Brain microvascular endothelial cell (primary cell): ENCODE data around the gene TMEM214.

ENCODE experiments used
- DNase-seq: peaks from one replicate; pipeline ENCODE4 v3.0.0-alpha.2; 2020
- H3K27ac ChIP-seq: fragments of 250-450 bp; sonication (Bioruptor Pico); 2 replicates; pipeline ENCODE4 v1.5.1; 2020; ENCODE audit warnings: mild to moderate bottlenecking, moderate library complexity
- H3K27me3 ChIP-seq: fragments of 250-450 bp; sonication (Bioruptor Pico); replicated peaks from 2 replicates; pipeline ENCODE4 v1.5.1; 2020; ENCODE audit warnings: mild to moderate bottlenecking
- H3K36me3 ChIP-seq: fragments of 250-450 bp; sonication (Bioruptor Pico); replicated peaks from 2 replicates; pipeline ENCODE4 v1.5.1; 2020; ENCODE audit warnings: mild to moderate bottlenecking
- H3K4me3 ChIP-seq: 2 replicates; pipeline ENCODE4 v1.5.1; 2011; ENCODE audit warnings: low read depth, mild to moderate bottlenecking, control low read depth, low read length, moderate library complexity
- CTCF ChIP-seq: IDR thresholded peaks from 2 replicates; pipeline ENCODE4 v1.5.1; 2011; ENCODE audit warnings: low read depth, mild to moderate bottlenecking, moderate library complexity, low read length, control low read depth, inconsistent platforms; ENCODE audit errors: missing control alignments
- in situ Hi-C: cut with HindIII; loops from 2 replicates; pipeline ENCODE4 v1.10.0; 2017; ENCODE audit warnings: low sequenced_read_pairs, low pct_ligation_motif_present

The TMEM214 gene

DNA sequence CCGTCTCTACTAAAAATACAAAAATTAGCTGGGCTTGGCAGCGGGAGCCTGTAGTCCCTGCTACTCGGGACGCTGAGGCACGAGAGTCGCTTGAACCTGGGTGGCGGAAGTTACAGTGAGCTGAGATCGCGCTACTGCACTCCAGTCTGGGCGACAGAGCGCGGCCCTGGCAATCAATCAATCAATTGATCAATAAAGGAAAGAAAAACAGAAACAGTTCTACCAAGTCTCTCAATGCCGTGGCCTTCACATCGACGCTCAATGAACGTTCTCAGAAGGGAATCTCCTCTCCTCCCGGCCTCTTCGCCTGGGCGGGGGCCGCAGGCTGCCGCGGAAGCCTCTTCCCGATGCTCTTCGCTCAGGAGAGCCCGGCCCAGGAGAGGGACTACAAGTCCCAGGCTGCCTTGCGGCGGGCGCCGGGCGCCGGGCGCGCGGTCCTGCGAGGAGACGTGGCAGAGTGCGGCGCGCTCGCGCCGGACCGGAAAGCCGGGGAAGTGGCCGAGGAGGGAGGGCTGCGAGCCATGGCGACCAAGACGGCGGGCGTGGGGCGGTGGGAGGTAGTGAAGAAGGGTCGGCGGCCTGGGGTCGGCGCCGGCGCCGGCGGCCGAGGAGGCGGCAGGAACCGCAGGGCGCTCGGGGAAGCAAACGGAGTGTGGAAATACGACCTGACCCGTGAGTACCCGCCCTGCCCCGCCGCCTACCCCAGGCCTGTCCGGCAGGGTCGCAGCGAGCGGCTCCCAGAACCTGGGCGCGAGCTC lies at the start of gene TMEM214:
Gene TMEM214, plus strand, starts transcription at position 471 of the 758 bp plus-strand sequence. Its CDS starts 51 bp downstream, at position 522.
- Histone ChIP-seq H3K27me3 (no peaks in the 10 kb centered on the region), H3K27ac (peak within 1 kb of the TSS; percentile 81), H3K36me3 (peaks cover 28% of the 10 kb centered on the region), H3K4me3 (peak within 1 kb of the TSS; percentile 100)
- peak; percentile 81 for DNase-seq
- in situ Hi-C loops = no loop called here
- peak; percentile 14 for TF ChIP-seq CTCF

DNA sequence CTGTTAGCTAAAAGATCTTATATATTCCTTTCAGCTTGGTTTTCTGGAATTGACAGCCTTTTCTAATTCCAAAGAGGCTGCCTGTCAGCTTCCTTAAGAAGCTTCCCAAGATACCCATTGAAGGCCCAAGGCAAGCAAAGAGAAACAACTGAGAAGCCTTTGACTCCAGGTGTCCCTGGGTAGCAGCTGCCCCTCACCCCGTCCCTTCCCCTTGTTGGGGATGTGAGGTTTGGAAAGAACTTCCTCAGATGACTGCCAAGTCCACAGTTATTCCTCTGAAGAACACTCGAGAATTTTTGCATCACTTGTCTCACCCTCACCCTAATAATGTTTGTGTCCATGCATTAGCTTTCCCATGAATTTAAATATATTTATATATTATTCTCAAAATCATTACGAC lies 49.0 kb upstream of the TMEM214 start:
- DNase-seq = no peak
- Histone ChIP-seq H3K36me3 (no peaks in the 10 kb centered on the region), H3K27me3 (peaks cover 3% of the 10 kb centered on the region), H3K4me3 (no peak overlapping the region), H3K27ac (no peak overlapping the region)
- TF ChIP-seq CTCF = no peak
- in situ Hi-C loops = no loop called here

- Histone ChIP-seq H3K27ac (no peak overlapping the region), H3K36me3 (no peaks in the 10 kb centered on the region), H3K4me3 (no peak overlapping the region), H3K27me3 (peaks cover 3% of the 10 kb centered on the region)
- no peak for DNase-seq
- in situ Hi-C loops = no loop called here
- no peak for TF ChIP-seq CTCF
Observed at GRCh38 chr2:26985807-26986206, 47.0 kb upstream of the TMEM214 start.

GRCh38 chr2:26986576-26986975 lies 46.2 kb upstream of the TMEM214 start:
- TF ChIP-seq CTCF = no peak
- in situ Hi-C loops = no loop called here
- H3K27me3 ChIP-seq = peaks cover 3% of the 10 kb centered on the region
- H3K4me3 ChIP-seq = no peak overlapping the region
- H3K27ac ChIP-seq = no peak overlapping the region
- H3K36me3 ChIP-seq = no peaks in the 10 kb centered on the region
- DNase-seq = no peak

DNA sequence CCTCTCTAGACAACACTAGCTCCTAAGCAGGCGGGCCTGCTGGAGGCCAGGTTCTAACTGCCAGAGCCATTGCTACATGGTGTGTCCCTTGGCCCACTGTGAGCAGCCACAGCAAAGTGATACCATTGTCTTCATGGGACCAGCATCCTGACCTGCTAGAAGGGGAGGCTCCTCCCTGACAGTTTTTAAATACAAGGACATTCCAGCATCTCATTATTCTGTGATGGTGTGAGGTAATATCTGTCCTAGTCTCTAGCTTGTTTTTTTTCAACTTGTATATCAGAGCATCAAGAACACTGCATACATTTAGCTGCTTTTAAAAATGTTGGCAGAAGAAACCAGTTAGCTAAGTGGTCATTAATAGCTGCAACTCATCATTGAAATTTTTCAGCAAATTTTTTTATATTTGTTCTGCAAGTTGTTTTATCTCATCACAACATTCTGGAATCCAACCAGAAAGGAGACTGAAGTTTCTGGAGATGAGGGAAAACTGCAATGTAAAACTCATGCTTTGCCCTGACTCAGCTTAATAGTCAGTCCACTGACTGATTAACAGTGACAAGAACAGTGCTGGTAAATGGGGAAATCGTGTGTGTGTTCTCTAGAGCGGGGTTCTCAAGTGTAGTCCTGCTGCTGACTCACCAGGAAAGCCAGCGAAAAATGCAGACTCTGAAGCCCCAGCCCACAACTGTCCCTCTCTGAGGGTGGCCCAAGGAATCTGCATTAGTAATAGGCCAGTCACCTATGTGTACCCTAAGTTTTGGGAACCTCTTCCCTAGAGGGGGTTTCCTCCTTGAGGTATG lies 44.5 kb upstream of the TMEM214 start:
- in situ Hi-C loops = no loop called here
- TF ChIP-seq CTCF = no peak
- Histone ChIP-seq H3K4me3 (no peak overlapping the region), H3K36me3 (no peaks in the 10 kb centered on the region), H3K27ac (no peak overlapping the region), H3K27me3 (peaks cover 3% of the 10 kb centered on the region)
- DNase-seq = peak; percentile 70
